ENCODE data around the gene MAP3K19.

GRCh38 chr2:135093193-135093592 lies 45.9 kb upstream of the MAP3K19 start:
- TF ChIP-seq CTCF (IDR thresholded peaks at IDR 0.05) (no peak), POLR2A (IDR thresholded peaks at IDR 0.05) (no peak)
